Natural killer cell (primary cell): ENCODE measurements around the gene BOD1L1. TPM values are rescaled to one million over a fixed set of nuclear protein-coding genes. Genes with fewer than 3 reads are reported as not detected.

Experiments used
- ATAC-seq, 3 donors: fragments of 150-1000 bp in 2 of 3; fragments of 200-7000 bp in 1 of 3; cut with Tn5 transposase; 1 replicate in 1 of 3; 2 replicates in 2 of 3; pipeline ENCODE4 v1.10.0; 2021; ENCODE audit warnings: mild to moderate bottlenecking in 2 of 3, moderate library complexity in 2 of 3
- DNase-seq, 2 donors: peaks; one replicate each; pipeline versions ENCODE4 v3.0.0 to v3.0.0-alpha.2; 2013 to 2021; ENCODE audit warnings: mixed read lengths in 1 of 2
- H3K27ac ChIP-seq: one replicate; pipeline ENCODE4 v1.5.1; 2013; ENCODE audit warnings: mild to moderate bottlenecking, low read length
- H3K27me3 ChIP-seq: one replicate; pipeline ENCODE4 v1.6.1; 2013; ENCODE audit warnings: low read length; ENCODE audit not compliant: control insufficient read depth, insufficient read depth
- H3K36me3 ChIP-seq: one replicate; pipeline ENCODE4 v1.6.1; 2013; ENCODE audit warnings: low read length; ENCODE audit not compliant: control insufficient read depth, insufficient read depth
- H3K4me1 ChIP-seq: one replicate; pipeline ENCODE4 v1.6.1; 2013; ENCODE audit warnings: low read length; ENCODE audit not compliant: control insufficient read depth, insufficient read depth
- H3K4me3 ChIP-seq: one replicate; pipeline ENCODE4 v1.5.1; 2013; ENCODE audit warnings: low read length
- H3K9me3 ChIP-seq: one replicate; pipeline ENCODE4 v1.6.1; 2013; ENCODE audit warnings: low read length; ENCODE audit not compliant: control insufficient read depth, insufficient read depth
- H3K27ac Mint-ChIP-seq, 2 donors: one replicate each; pipeline ENCODE4 v1.8.0; 2022; ENCODE audit warnings: mild to moderate bottlenecking in 2 of 2, mixed read lengths in 2 of 2, moderate library complexity in 1 of 2
- H3K27me3 Mint-ChIP-seq, 2 donors: one replicate each; pipeline ENCODE4 v1.8.0; 2022; ENCODE audit warnings: low read depth in 2 of 2, mixed read lengths in 2 of 2
- H3K36me3 Mint-ChIP-seq: one replicate; pipeline ENCODE4 v1.8.0; 2022; ENCODE audit warnings: mixed read lengths
- H3K4me1 Mint-ChIP-seq, 2 donors: one replicate each; pipeline ENCODE4 v1.8.0; 2022; ENCODE audit warnings: mixed read lengths in 2 of 2
- H3K4me3 Mint-ChIP-seq: one replicate; pipeline ENCODE4 v1.8.0; 2022; ENCODE audit warnings: mild to moderate bottlenecking, moderate library complexity, mixed read lengths
- H3K9me3 Mint-ChIP-seq, 2 donors: one replicate each; pipeline ENCODE4 v1.8.0; 2022; ENCODE audit warnings: mixed read lengths in 2 of 2
- WGBS: methylation state at CpG from one replicate; pipeline ENCODE4 v1.1.7; 2013; ENCODE audit warnings: missing lambda C conversion rate; ENCODE audit not compliant: insufficient coverage; 5-methylcytosine and 5-hydroxymethylcytosine counted together
- intact Hi-C: fragments of 100-400 bp; cut with micrococcal nuclease; formaldehyde crosslinking; loops from one replicate; pipeline ENCODE4 v1.14.2; 2022
- total RNA-seq, 4 donors: library from RNA; stranded (reverse); fragments of 120-200 nt in 1 of 4; gene quantifications; one replicate each; pipeline versions ENCODE4 v1.2.3 to v1.2.4, GENCODE V29; 2013 to 2022
- TF ChIP-seq, protein P1 (sequence below): fragments of 200-600 bp; IDR thresholded peaks from one replicate; pipeline ENCODE4 v1.8.0; 2022; ENCODE audit warnings: antibody characterized with exemption

Gene BOD1L1
- total RNA-seq, 3 donors from 2014 or later (not counting 1 experiment from before 2014, with no cell fraction given) = 62.2 to 69.1 (median 67.7) TPM

DNA sequence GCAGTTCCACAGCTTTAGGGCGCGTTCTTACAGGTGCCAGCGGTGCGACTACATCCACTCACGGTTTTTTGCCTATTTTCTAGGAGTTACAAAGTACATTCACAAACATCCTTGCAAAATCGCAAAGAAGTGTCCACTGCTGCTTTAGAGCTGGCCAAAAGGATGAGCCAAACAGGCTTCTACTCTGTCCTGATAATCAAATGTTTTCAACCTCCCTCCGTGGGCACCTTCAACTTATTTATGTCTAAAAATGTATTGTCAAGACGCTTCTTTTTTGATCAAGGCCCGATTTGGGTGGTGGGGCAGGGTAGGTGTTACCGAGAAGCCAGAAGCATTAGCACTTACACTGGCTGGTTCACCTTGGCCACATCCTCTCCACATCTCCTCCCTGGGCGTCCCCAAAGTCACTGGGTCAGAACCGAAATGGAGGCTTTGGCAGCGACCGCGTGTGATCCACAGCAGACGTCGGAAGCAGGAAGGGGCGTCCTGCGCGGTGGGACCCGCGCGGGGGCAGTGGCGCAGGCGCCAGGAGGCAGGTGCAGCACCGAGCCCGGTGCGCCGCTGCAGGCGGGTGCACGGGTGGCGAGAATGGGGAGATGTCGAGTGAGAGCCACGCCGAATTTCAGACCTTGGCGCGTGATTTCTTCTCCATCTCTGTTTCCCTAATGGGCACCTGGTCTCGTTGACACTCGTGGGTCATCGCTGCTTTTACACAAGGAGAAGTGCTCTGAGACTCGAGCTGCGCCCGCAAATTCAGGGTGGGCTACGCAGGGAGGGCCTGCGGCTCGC, 100.1 kb downstream of the BOD1L1 start:
- 3% methylated on average over 40 of the region's 46 CpGs for WGBS
- H3K4me1 ChIP-seq = peaks cover 45% of the 10 kb centered on the region
- TF ChIP-seq, protein P1, sequence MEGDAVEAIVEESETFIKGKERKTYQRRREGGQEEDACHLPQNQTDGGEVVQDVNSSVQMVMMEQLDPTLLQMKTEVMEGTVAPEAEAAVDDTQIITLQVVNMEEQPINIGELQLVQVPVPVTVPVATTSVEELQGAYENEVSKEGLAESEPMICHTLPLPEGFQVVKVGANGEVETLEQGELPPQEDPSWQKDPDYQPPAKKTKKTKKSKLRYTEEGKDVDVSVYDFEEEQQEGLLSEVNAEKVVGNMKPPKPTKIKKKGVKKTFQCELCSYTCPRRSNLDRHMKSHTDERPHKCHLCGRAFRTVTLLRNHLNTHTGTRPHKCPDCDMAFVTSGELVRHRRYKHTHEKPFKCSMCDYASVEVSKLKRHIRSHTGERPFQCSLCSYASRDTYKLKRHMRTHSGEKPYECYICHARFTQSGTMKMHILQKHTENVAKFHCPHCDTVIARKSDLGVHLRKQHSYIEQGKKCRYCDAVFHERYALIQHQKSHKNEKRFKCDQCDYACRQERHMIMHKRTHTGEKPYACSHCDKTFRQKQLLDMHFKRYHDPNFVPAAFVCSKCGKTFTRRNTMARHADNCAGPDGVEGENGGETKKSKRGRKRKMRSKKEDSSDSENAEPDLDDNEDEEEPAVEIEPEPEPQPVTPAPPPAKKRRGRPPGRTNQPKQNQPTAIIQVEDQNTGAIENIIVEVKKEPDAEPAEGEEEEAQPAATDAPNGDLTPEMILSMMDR = no peak
- no peak for DNase-seq
- peak; percentile 39 to 44 (median 43) for ATAC-seq
- peak overlapping the region in 1 of 2 donors; percentile 57 for H3K27ac Mint-ChIP-seq
- peaks cover 33% of the 10 kb centered on the region for H3K9me3 ChIP-seq
- peaks cover 90% of the 10 kb centered on the region for H3K27me3 ChIP-seq
- peaks cover 2% of the 10 kb centered on the region in 2 donors for H3K9me3 Mint-ChIP-seq
- no peaks in the 10 kb centered on the region for H3K36me3 ChIP-seq
- no peaks in the 10 kb centered on the region for H3K36me3 Mint-ChIP-seq
- H3K27me3 Mint-ChIP-seq = peaks cover 69 to 79% of the 10 kb centered on the region in 2 donors
- H3K4me3 Mint-ChIP-seq = peak overlapping the region; percentile 77
- no peak overlapping the region for H3K4me3 ChIP-seq
- H3K27ac ChIP-seq = no peak overlapping the region
- peaks cover 26 to 36% of the 10 kb centered on the region in 2 donors for H3K4me1 Mint-ChIP-seq
- intact Hi-C loops = no loop called here

- H3K27me3 ChIP-seq = peaks cover 88% of the 10 kb centered on the region
- ATAC-seq (no peak), DNase-seq (no peak)
- peaks cover 67 to 77% of the 10 kb centered on the region in 2 donors for H3K27me3 Mint-ChIP-seq
- H3K4me3 Mint-ChIP-seq = no peak overlapping the region
- 42% methylated on average over 2 of the region's 3 CpGs for WGBS
- H3K36me3 ChIP-seq = no peaks in the 10 kb centered on the region
- H3K4me1 Mint-ChIP-seq = peaks cover 25 to 35% of the 10 kb centered on the region in 2 donors
- H3K27ac Mint-ChIP-seq = no peak overlapping the region
- H3K4me1 ChIP-seq = peaks cover 48% of the 10 kb centered on the region
- no peak overlapping the region for H3K4me3 ChIP-seq
- H3K9me3 ChIP-seq = peaks cover 33% of the 10 kb centered on the region
- intact Hi-C loops = no loop called here
- no peak overlapping the region for H3K27ac ChIP-seq
- no peaks in the 10 kb centered on the region for H3K36me3 Mint-ChIP-seq
- H3K9me3 Mint-ChIP-seq = peaks cover 2% of the 10 kb centered on the region in 2 donors
- TF ChIP-seq, protein P1 = no peak
Measured at GRCh38 chr4:13526658-13527057, 100.9 kb downstream of the BOD1L1 start.

GRCh38 chr4:13525606-13526281, 101.8 kb downstream of the BOD1L1 start:
- H3K27ac Mint-ChIP-seq = no peak overlapping the region
- WGBS = 53% methylated on average over 4 of the region's 4 CpGs
- no peaks in the 10 kb centered on the region for H3K36me3 Mint-ChIP-seq
- H3K4me3 ChIP-seq = no peak overlapping the region
- no peak for DNase-seq
- intact Hi-C loops = no loop called here
- H3K4me3 Mint-ChIP-seq = no peak overlapping the region
- TF ChIP-seq, protein P1 = no peak
- no peak for ATAC-seq
- H3K27me3 ChIP-seq = peaks cover 84% of the 10 kb centered on the region
- H3K27me3 Mint-ChIP-seq = peaks cover 63 to 68% of the 10 kb centered on the region in 2 donors
- H3K9me3 ChIP-seq = peaks cover 29% of the 10 kb centered on the region
- no peaks in the 10 kb centered on the region for H3K36me3 ChIP-seq
- peaks cover 19 to 26% of the 10 kb centered on the region in 2 donors for H3K4me1 Mint-ChIP-seq
- peaks cover 2% of the 10 kb centered on the region in 2 donors for H3K9me3 Mint-ChIP-seq
- no peak overlapping the region for H3K27ac ChIP-seq
- peaks cover 41% of the 10 kb centered on the region for H3K4me1 ChIP-seq
